Parathyroid adenoma (tissue), 2 donors: ENCODE measurements around the gene THSD4.
"Not testable (repeated sequence)": the region's sequence is repeated elsewhere in the genome, so short reads cannot be mapped to it uniquely, and the experiment has no call there.

ENCODE experiments used
- H2AFZ ChIP-seq: fragments of 300-600 bp; sonication (generic); one replicate; pipeline ENCODE4 v1.7.0; 2017; ENCODE audit warnings: antibody characterized with exemption, mild to moderate bottlenecking
- H3K27ac ChIP-seq: fragments of 300-600 bp; sonication (generic); one replicate; pipeline ENCODE4 v1.7.0; 2017
- H3K27me3 ChIP-seq: fragments of 300-600 bp; sonication (generic); one replicate; pipeline ENCODE4 v1.7.0; 2017; ENCODE audit warnings: low read length; ENCODE audit not compliant: control insufficient read depth, insufficient read depth
- H3K36me3 ChIP-seq: fragments of 300-600 bp; sonication (generic); one replicate; pipeline ENCODE4 v1.7.0; 2017; ENCODE audit warnings: low read length; ENCODE audit not compliant: control insufficient read depth, insufficient read depth
- H3K4me1 ChIP-seq: fragments of 300-600 bp; sonication (generic); one replicate; pipeline ENCODE4 v1.7.0; 2017; ENCODE audit warnings: control low read depth
- H3K4me2 ChIP-seq: fragments of 300-600 bp; sonication (generic); one replicate; pipeline ENCODE4 v1.7.0; 2017; ENCODE audit warnings: low read length
- H3K4me3 ChIP-seq: fragments of 300-600 bp; sonication (generic); one replicate; pipeline ENCODE4 v1.7.0; 2017; ENCODE audit warnings: low read depth, low read length
- H3K79me2 ChIP-seq: fragments of 300-600 bp; sonication (generic); one replicate; pipeline ENCODE4 v1.7.0; 2017; ENCODE audit warnings: control low read depth
- H3K9ac ChIP-seq: fragments of 300-600 bp; sonication (generic); one replicate; pipeline ENCODE4 v1.7.0; 2017; ENCODE audit warnings: mild to moderate bottlenecking
- H3K9me3 ChIP-seq: fragments of 300-600 bp; sonication (generic); one replicate; pipeline ENCODE4 v1.7.0; 2017; ENCODE audit warnings: low read length; ENCODE audit not compliant: control insufficient read depth
- TF ChIP-seq, protein P1 (sequence below): fragments of 300-600 bp; sonication (generic); IDR thresholded peaks from one replicate; pipeline ENCODE4 v1.7.0; 2017; ENCODE audit warnings: antibody characterized with exemption, mild to moderate bottlenecking
- donor health status: primary hyperparathyroidism.

THSD4 gene

GRCh38 chr15:71207141-71207540 lies 91.9 kb downstream of the THSD4 start:
- no peaks in the 10 kb centered on the region for H3K79me2 ChIP-seq
- H2AFZ ChIP-seq = no peak overlapping the region
- H3K36me3 ChIP-seq = no peaks in the 10 kb centered on the region
- no peak overlapping the region for H3K4me2 ChIP-seq
- TF ChIP-seq, protein P1, sequence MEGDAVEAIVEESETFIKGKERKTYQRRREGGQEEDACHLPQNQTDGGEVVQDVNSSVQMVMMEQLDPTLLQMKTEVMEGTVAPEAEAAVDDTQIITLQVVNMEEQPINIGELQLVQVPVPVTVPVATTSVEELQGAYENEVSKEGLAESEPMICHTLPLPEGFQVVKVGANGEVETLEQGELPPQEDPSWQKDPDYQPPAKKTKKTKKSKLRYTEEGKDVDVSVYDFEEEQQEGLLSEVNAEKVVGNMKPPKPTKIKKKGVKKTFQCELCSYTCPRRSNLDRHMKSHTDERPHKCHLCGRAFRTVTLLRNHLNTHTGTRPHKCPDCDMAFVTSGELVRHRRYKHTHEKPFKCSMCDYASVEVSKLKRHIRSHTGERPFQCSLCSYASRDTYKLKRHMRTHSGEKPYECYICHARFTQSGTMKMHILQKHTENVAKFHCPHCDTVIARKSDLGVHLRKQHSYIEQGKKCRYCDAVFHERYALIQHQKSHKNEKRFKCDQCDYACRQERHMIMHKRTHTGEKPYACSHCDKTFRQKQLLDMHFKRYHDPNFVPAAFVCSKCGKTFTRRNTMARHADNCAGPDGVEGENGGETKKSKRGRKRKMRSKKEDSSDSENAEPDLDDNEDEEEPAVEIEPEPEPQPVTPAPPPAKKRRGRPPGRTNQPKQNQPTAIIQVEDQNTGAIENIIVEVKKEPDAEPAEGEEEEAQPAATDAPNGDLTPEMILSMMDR = no peak
- H3K9ac ChIP-seq = no peak overlapping the region
- no peaks in the 10 kb centered on the region for H3K9me3 ChIP-seq
- H3K4me1 ChIP-seq = no peaks in the 10 kb centered on the region
- H3K27ac ChIP-seq = no peak overlapping the region
- H3K27me3 ChIP-seq = no peaks in the 10 kb centered on the region
- no peak overlapping the region for H3K4me3 ChIP-seq

GRCh38 chr15:71212146-71212545 lies 96.9 kb downstream of the THSD4 start:
- Histone ChIP-seq H3K27ac (no peak overlapping the region), H3K79me2 (no peaks in the 10 kb centered on the region), H3K4me1 (no peaks in the 10 kb centered on the region), H3K4me3 (no peak overlapping the region), H3K27me3 (no peaks in the 10 kb centered on the region), H3K9ac (no peak overlapping the region), H3K4me2 (no peak overlapping the region), H3K9me3 (no peaks in the 10 kb centered on the region), H3K36me3 (no peaks in the 10 kb centered on the region), H2AFZ (no peak overlapping the region)
- TF ChIP-seq, protein P1 = no peak

DNA sequence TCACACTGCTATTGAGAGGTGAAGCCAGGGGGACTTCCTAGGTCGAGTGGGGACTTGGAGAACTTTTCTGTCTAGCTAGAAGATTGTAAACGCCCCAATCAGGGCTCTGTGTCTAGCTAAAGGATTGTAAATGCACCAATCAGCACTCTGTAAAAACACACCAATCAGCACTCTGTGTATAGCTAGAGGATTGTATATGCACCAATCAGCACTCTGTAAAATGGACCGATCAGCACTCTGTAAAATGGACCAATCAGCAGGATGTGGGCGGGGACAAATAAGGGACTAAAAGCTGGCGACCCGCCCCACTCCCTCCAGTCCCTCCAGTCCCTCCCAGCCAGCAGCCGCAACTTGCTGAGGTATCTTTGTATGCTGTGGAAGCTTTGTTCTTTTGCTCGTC lies 98.7 kb downstream of the THSD4 start:
- not testable (repeated sequence) for H3K4me1 ChIP-seq, H3K27ac ChIP-seq, H3K9ac ChIP-seq, H2AFZ ChIP-seq, H3K4me3 ChIP-seq, H3K79me2 ChIP-seq, H3K36me3 ChIP-seq, H3K9me3 ChIP-seq, H3K4me2 ChIP-seq, H3K27me3 ChIP-seq

DNA sequence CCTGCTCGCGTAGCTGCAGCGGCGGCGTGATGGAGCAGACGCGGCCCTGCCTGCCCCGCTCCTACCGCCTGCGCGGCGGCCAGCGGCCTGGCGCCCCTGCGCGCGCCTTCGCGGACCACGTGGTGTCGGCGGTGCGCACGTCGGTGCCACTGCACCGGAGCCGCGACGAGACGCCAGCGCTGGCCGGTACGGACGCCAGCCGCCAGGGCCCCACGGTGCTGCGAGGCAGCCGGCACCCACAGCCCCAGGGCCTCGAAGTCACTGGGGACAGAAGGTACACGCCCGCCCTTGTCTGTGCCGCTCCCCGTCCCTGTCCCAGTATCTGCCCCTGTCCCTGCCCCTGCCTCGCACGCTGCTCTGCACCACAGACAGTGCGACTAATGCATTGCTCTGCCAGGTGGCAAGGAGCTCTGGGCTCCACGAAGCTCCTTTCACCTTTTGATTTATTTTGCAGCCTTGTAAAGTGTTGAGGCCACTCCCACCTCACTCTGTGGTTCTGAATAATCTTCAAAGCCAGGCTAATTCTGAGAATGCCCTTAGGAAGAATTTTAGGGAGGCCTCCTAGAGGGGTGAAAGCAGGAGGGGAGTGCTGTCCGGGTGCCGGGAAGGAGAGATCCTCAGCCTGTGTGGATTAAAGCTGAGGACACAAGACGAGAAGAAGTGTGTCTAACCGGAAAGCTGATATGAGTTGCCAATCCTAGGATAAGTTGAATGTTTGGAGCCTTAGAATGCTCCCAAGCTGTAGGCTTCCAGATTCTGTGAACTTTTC lies 100.0 kb downstream of the THSD4 start:
- Histone ChIP-seq H3K4me2 (no peak overlapping the region), H3K4me3 (no peak overlapping the region)

DNA sequence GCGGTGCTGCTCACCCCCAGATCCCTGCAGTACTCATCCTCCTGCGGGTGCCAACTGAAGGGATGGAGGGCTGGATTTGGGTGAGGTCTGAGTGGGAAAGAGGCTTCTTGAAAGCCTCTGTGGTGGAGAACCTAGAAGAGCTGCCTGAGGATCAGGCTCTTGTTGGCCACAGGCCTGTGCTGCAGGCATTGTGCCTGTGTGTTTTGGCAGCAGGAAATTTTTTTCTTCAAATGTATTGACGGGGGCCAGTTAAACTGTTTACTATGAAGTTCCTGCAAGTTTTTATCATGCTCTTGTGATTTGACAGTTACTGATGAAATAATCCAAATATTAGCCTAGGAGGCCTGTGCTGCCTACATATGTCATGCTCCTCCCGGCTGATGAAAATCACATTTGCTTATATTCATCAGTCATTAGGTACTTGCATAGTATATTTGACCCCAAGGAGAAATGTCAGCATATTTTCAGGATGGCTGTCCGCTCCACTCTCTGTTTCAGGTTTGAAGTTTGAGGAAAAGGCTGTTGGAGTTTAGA lies 103.1 kb downstream of the THSD4 start:
- H3K27me3 ChIP-seq = no peaks in the 10 kb centered on the region
- no peak overlapping the region for H3K9ac ChIP-seq
- H3K4me1 ChIP-seq = no peaks in the 10 kb centered on the region
- no peak overlapping the region for H3K4me2 ChIP-seq
- H2AFZ ChIP-seq = no peak overlapping the region
- H3K4me3 ChIP-seq = no peak overlapping the region
- no peaks in the 10 kb centered on the region for H3K36me3 ChIP-seq
- TF ChIP-seq, protein P1 = no peak
- H3K27ac ChIP-seq = no peak overlapping the region
- no peaks in the 10 kb centered on the region for H3K9me3 ChIP-seq
- H3K79me2 ChIP-seq = no peaks in the 10 kb centered on the region

More for the DNA sequence above, 100.0 kb downstream of the THSD4 start:
- no peaks in the 10 kb centered on the region for H3K4me1 ChIP-seq
- H3K79me2 ChIP-seq = no peaks in the 10 kb centered on the region
- no peak overlapping the region for H3K9ac ChIP-seq
- no peaks in the 10 kb centered on the region for H3K9me3 ChIP-seq
- TF ChIP-seq, protein P1 = no peak
- H3K27ac ChIP-seq = no peak overlapping the region
- H3K36me3 ChIP-seq = no peaks in the 10 kb centered on the region
- H2AFZ ChIP-seq = no peak overlapping the region
- H3K27me3 ChIP-seq = no peaks in the 10 kb centered on the region
